NCI-H1694 (cell line): Measurements from ENCODE around the gene NIPSNAP2.
A peak's percentile ranks its signal among the peaks of the same experiment; 100 is the strongest.
"Not testable (repeated sequence)": the region's sequence is repeated elsewhere in the genome, so short reads cannot be mapped to it uniquely, and the experiment has no call there.

ENCODE experiments used
- DNase-seq: peaks from one replicate; lab custom pipeline; 2025; lab: John Stamatoyannopoulos, UW

Gene NIPSNAP2

DNA sequence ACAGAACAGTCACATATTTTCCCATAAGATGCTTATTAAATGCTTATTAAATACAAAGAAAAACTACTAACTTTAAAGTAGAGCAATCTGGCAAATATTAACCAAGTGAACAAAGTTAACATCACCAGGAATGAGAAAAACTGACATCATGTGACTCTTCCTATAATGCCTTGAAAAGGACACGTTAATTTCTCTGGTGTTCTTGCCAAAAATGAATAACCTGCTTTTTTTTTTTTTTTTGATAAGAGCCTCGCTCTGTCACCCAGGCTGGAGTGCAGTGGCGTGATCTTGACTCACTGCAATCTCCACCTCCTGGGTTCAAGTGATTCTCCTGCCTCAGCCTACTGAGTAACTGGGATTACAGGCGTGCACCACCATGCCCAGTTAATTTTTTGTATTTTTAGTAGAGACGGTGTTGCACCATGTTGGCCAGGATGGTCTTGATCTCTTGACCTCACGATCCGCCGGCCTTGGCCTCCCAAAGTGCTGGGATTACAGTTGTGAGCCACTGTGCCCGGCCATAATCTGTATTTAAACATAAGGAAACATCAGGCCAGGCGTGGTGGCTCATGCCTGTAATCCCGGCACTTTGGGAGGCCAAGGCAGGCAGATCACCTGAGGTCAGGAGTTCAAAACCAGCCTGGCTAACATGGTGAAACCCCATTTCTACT is 83.2 kb downstream of the NIPSNAP2 start:
- DNase-seq: not testable (repeated sequence)

DNA sequence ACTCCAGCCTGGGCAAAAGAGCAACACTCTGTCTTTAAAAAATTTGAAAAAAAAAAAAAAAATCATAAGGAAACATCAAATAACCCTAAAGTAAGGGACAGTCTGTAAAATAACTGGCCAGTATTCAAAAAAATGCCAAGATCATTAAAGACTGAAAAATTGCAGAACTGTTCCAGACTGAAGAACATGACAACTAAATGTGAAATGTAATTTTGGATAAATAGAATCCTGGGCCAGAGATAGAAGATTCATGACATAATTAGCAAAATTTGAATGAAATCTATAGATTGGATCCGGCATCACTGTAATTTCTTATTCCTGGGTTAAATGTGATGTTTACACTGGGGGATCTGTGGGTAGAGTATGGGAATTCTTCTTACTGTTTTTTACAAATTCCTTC is 83.9 kb downstream of the NIPSNAP2 start:
- no peak for DNase-seq

DNA sequence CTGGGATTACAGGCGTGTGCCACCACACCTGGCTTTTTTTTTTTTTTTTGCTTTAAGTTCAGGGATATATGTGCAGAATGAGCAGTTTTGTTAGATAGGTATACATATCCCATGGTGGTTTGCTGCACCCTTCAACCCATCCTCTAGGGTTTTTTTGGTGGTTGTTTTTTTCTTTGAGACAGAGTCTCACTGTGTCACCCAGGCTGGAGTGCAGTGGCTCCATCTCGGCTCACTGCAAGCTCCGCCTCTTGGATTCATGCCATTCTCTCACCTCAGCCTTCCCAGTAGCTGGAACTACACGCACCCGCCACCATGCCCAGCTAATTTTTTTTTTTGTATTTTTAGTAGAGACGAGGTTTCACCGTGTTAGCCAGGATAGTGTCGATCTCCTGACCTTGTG is 84.4 kb downstream of the NIPSNAP2 start:
- peak; percentile 15 for DNase-seq
